Type B pancreatic cell (in vitro differentiated cells): ENCODE measurements around the gene CT45A1. TPM values are rescaled to one million over a fixed set of nuclear protein-coding genes. Genes with fewer than 3 reads are reported as not detected.
"Not testable (repeated sequence)": the region's sequence is repeated elsewhere in the genome, so short reads cannot be mapped to it uniquely, and the experiment has no call there.

Source experiments
- DNase-seq: peaks from one replicate; pipeline ENCODE4 v3.0.0; 2021; ENCODE audit warnings: mixed read lengths; ENCODE audit not compliant: unreplicated experiment; ENCODE audit errors: extremely low spot score
- H3K27ac Mint-ChIP-seq: 2 replicates; pipeline ENCODE4 v1.8.0; 2021; ENCODE audit warnings: mild to moderate bottlenecking, mixed read lengths
- H3K27me3 Mint-ChIP-seq: 2 replicates; pipeline ENCODE4 v1.8.0; 2021; ENCODE audit warnings: mixed read lengths
- H3K36me3 Mint-ChIP-seq: 2 replicates; pipeline ENCODE4 v1.8.0; 2021; ENCODE audit warnings: mixed read lengths
- H3K4me1 Mint-ChIP-seq: one replicate; pipeline ENCODE4 v1.8.0; 2021; ENCODE audit warnings: mixed read lengths; ENCODE audit not compliant: unreplicated experiment
- H3K4me3 Mint-ChIP-seq: 2 replicates; pipeline ENCODE4 v1.8.0; 2021; ENCODE audit warnings: mild to moderate bottlenecking, mixed read lengths
- H3K9me3 Mint-ChIP-seq: 2 replicates; pipeline ENCODE4 v1.8.0; 2021; ENCODE audit warnings: mixed read lengths
- CTCF ChIP-seq: fragments of 200-600 bp; sonication (generic); conservative IDR thresholded peaks from 2 replicates; pipeline ENCODE4 v1.5.0; 2021; ENCODE audit warnings: antibody characterized with exemption, mild to moderate bottlenecking
- long read RNA-seq: library from polyadenylated mRNA; unstranded; transcript quantifications from one replicate; pipeline ENCODE4 v2.0.0, GENCODE V29; 2020
- total RNA-seq: library from RNA; stranded (reverse); gene quantifications from 2 replicates; pipeline ENCODE4 v1.2.1, GENCODE V29; 2021; ENCODE audit warnings: low replicate concordance

CT45A1 gene
- total RNA-seq = not detected in 2 replicates
- long read RNA-seq = 0 reads

- not testable (repeated sequence) for H3K9me3 Mint-ChIP-seq, H3K36me3 Mint-ChIP-seq, DNase-seq, H3K4me1 Mint-ChIP-seq, H3K27me3 Mint-ChIP-seq, H3K27ac Mint-ChIP-seq, H3K4me3 Mint-ChIP-seq
Observed at GRCh38 chrX:135713183-135713689, at the start of gene CT45A1. CT45A1 (plus strand) TSS chrX:135713639; CDS start chrX:135718941, 5,302 bp downstream.

DNA sequence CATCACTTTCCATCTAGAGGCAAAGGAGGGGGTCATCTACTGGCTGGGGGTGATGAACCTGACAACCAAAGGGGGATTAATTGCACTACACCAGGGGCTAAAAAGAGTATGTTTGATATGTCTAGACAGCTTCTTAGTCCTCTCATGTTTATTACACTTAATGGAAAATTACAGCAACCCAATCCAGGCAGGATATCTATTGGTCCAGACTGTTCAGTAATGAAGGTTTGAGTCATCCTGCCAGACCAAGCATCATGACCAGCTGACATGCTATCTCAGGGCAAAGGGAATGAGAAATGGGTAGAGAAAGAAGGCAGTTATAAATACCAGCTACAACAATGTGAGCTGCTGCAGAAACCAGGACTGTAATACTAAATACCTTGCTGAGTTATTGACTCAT is 40.5 kb upstream of the CT45A1 start:
- DNase-seq, H3K4me1 Mint-ChIP-seq, H3K9me3 Mint-ChIP-seq, H3K36me3 Mint-ChIP-seq, H3K27me3 Mint-ChIP-seq, H3K27ac Mint-ChIP-seq, H3K4me3 Mint-ChIP-seq: not testable (repeated sequence)

DNA sequence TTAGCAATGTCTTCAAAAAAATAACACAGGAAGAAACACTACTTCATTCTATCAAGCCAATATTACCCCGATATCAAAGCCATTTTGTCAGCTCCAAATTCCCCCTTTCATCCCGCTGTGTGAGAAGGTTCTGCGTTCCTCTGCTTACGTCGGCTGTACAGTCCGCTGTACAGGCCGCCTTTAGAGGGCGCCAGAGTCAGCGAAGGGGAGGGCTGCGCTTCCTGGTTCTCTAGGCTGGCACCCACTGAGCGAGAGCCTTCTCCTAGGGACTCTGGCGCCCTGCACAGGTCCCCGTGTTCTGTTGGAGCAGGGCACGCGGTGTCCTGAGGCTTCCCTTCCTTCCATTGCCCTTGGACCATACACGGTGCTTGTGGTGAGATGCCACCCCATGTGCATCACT is 25.3 kb upstream of the CT45A1 start:
- Mint-ChIP-seq H3K27ac (no peak overlapping the region), H3K4me1 (no peaks in the 10 kb centered on the region), H3K36me3 (no peaks in the 10 kb centered on the region), H3K4me3 (no peak overlapping the region), H3K9me3 (no peaks in the 10 kb centered on the region), H3K27me3 (no peaks in the 10 kb centered on the region)
- no peak for DNase-seq
- TF ChIP-seq CTCF = peak; percentile 25

GRCh38 chrX:135695471-135695870 is 18.0 kb upstream of the CT45A1 start:
- DNase-seq = no peak
- Mint-ChIP-seq H3K9me3 (no peaks in the 10 kb centered on the region), H3K36me3 (no peaks in the 10 kb centered on the region), H3K27me3 (no peaks in the 10 kb centered on the region), H3K27ac (no peak overlapping the region), H3K4me1 (no peaks in the 10 kb centered on the region), H3K4me3 (no peak overlapping the region)
- TF ChIP-seq CTCF = no peak

GRCh38 chrX:135697601-135698000 is 15.8 kb upstream of the CT45A1 start:
- Mint-ChIP-seq H3K4me3 (no peak overlapping the region), H3K27ac (no peak overlapping the region), H3K27me3 (no peaks in the 10 kb centered on the region), H3K4me1 (no peaks in the 10 kb centered on the region), H3K9me3 (no peaks in the 10 kb centered on the region), H3K36me3 (no peaks in the 10 kb centered on the region)
- DNase-seq = no peak
- TF ChIP-seq CTCF = no peak

DNA sequence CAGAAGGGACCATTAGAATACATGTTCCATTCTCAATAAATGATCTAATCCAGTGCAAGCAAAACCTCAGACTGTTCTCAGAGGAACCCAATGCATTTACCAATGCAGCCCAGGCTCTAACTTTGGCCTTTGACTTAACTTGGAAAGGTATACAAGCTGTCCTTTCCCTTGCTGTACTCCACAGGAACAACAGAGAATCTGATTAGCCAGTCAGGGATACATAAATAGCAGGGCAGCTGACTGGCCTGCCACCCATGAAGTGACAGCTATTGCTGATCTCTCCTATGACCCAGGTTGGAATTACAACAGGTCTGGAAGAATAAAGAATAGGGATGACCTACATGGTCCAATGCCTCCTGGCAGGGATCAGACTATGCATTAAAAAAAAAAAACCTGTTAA is 14.5 kb upstream of the CT45A1 start:
- Mint-ChIP-seq H3K27me3 (no peaks in the 10 kb centered on the region), H3K36me3 (no peaks in the 10 kb centered on the region), H3K9me3 (no peaks in the 10 kb centered on the region), H3K4me1 (no peaks in the 10 kb centered on the region), H3K4me3 (no peak overlapping the region), H3K27ac (no peak overlapping the region)
- TF ChIP-seq CTCF = no peak
- DNase-seq = no peak

- Mint-ChIP-seq H3K27ac (no peak overlapping the region), H3K4me3 (no peak overlapping the region), H3K4me1 (no peaks in the 10 kb centered on the region), H3K9me3 (no peaks in the 10 kb centered on the region), H3K27me3 (no peaks in the 10 kb centered on the region), H3K36me3 (no peaks in the 10 kb centered on the region)
- peak; percentile 52 for TF ChIP-seq CTCF
- DNase-seq = no peak
Observed at GRCh38 chrX:135707880-135708279, 5.6 kb upstream of the CT45A1 start.
